HG03558 (cell line): ENCODE results near the gene GOLT1A.

ENCODE experiments used
- ATAC-seq: cut with Tn5 transposase; IDR thresholded peaks from one replicate; pipeline ENCODE4 v1.9.1; 2021; ENCODE audit warnings: moderate number of reproducible peaks; ENCODE audit not compliant: unreplicated experiment; ENCODE audit errors: extremely low read depth

GOLT1A gene

DNA sequence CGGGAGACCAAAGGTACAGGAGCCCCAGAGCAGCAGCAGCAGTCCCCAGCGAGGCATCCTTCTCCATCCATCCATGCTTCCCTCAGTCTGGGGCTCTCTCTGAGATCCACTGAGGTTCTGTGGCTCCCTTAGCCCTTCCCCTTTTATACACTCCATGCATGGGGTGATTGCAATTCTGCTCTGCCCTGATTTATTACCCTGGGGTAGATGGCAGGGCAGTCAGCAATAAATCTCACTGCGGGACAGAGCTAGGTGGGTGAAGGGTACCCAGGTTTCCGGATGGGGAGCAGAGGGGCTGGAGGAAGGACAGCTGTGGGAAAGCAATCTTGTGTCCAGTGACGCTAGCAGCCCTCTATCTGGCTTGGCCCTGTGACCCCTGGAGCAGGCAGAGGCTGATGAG lies 47.6 kb downstream of the GOLT1A start, which contains the start of gene REN:
Gene REN, minus strand, starts transcription at position 119 of the 400 bp plus-strand sequence. Its CDS starts 44 bp downstream, at position 75.
- ATAC-seq: no peak

DNA sequence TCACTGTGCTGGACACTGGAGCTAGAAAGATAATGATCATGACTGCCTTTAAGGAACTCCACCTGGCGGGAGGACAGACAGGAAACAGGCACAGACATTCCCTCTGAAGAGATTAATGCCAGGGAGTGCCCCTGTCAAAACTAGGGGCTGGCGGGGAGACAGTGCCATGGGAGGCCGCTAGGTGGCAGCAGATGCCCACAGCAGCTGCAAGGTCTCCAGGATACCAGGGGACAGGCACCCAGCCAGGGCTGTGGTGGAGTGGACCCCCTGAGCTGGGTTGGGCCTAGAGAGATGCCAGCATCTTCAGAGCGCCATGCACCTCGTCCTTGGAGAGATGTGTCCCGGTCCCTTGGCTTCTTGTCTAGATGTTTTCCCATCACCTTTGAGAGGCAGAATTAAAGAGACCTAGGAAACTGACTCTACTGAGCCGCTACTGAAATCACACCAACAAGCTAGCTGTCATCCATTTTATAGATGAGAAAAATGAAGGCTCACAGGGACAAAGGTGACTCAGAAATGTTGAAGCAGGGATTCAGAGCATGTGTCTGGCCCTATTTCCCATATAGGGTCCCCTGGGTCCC lies 51.2 kb downstream of the GOLT1A start:
- ATAC-seq: no peak

DNA sequence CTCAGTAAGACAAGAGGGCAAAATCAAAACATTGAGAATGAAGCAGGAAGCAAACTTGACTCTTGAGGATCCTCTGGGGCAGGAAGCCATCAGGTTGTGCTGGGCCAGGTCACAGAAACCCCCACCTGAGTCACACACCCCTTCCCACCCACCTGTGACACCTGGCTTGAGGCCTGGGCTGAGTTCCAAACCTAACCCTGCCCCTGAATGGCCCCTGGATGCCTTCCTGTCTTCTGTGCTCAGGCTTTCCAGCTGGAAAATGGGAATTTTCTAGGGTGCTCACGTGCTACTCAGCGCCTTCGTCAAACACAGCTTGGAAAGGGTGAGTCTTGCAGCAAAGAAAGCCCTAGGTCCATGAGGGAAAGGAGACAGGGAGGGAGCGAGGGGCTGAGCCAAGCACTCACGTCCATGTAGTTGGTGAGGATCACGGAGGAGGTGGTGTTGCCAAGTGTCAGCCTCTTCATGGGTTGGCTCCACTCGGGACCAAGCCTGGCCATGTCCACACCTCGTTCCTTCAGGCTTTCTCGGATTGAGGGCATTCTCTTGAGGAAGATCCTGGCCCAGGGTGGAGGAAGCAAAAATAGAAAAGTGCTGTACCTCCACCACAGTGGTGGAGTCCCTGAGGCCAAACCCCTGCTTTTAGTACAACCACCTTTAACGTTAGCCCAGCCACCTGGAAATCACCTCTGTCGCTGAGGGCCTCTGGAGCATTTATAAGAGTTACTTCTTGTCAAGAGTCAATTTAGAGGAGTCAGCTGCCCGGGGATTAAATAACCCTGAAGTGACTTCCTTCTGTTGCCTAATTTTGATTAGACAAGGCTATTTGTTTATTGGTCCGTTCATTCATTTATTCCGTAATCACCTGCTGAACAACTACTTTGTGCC lies 51.9 kb downstream of the GOLT1A start:
- ATAC-seq: no peak

DNA sequence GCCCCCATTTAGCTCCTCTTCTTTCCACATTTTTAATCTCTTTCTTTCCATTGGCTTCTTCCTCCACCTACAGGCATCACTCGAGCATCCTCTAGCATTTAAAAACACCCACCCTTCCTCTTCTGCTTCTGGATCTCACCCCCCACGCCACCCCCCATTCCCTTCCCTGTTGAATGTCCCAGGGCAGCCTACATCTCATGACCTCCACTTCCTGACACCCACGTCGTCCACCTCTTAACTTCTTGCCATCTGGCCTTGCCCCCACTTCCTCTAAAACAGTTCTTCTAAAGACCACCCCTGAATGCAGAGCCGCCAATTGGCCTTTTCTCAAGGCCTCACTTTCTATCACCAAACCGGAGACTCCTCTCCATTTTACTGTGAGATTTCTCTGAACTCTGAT lies 55.8 kb downstream of the GOLT1A start:
- ATAC-seq: no peak

DNA sequence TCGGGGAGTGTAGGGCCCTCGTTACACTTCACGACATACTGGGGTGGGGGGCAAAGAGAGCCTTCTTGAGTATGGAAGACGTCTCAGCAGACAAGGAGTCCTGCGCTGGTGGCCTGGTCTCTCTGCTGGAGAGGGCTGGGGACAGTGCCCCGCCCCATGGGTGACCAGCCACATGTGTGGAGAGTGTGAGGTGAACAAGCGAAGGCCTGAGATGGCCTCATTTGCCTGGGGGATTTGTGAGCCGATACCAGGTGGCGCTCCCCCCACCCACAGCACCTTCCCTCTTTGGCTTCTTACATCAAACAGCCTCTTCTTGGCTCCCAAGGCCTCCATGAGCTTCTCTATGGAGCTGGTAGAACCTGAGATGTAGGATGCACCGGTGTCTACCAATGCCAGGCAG lies 57.9 kb downstream of the GOLT1A start:
- ATAC-seq: no peak

DNA sequence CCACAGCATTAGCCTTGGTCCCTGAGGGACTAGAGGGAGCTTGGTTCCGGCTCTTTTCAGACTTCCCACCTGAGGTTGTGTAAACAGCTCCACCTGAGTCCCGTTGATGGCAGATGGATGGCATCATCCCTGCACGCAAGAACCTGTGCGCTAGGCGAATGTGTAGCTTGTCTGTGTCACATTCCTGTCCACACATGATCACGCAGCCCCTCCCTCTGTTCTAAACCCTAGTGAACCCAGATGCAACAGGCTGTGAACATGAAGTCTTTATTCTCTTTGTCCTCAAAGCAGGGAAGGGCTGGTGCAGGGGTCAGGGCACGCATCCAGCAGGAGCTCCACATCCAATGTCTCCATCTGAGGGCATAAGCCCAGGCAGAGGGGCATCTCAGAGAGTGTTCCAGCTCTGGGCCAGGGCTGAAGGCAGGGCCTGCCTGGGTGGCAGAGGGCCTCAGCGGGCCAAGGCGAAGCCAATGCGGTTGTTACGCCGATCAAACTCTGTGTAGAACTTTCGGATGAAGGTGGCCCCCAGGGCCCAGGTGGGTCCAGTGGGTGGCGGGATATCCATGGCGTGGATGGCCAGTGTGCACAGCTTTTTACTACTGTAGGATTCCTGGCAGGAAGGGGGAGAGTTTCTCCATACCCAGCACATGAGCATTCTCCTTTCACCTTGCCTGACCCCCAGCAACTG lies 59.1 kb downstream of the GOLT1A start:
- no peak for ATAC-seq

DNA sequence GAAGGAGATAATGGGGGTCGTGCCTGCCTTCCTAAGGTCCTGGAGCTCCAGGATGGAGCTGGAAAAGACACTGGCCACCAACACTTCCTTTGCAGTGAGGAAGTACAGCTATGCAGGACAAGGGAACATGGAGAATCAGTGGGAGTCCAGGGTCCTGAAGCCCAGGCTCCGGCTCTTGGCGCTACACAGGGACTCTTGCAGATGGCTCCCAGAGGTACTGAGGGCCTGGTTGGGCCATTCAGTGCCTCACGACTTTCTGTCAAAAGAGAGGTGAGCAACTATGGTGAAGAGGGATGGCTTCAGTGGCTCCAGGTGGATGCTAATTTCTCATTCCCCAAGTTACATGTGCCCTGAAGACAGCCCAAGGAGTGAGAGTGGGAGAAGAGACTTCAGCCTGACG lies 60.1 kb downstream of the GOLT1A start:
- no peak for ATAC-seq

DNA sequence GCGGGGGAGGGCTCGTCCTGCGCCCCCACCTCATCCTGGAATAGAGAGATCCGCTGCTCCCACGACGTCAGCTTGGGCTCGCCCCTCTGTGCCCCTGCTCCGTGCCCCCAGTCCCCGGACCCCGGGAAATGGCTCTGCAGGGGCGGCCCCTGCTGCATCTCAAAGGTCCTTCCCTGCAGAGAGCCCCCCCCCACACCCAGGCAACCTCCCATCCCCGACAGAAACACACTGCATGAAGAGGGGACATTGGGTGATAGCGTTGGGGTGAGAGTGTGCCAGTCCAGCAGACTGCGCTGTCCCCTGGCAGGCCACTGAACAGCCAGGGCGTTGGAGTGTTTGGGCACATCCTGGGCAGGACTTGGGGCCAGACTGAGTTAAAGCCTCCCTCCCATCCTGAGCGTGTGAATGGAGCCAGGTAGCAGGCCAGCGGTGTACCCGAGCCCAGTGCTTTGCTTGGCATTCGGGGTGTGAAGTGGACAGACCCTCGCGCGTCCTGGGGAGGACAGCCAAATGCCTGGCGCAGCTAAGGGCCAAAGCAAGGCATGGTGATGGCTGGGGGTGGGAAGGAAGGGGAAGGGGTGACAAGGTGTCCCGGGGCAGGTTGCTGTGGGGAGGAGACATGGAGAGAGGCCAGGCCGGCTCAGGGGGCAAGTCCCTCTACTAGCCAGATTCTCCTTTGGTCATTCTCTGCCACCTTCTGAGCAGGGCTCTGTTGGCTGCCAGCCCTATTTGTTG lies 61.3 kb downstream of the GOLT1A start:
- no peak for ATAC-seq

DNA sequence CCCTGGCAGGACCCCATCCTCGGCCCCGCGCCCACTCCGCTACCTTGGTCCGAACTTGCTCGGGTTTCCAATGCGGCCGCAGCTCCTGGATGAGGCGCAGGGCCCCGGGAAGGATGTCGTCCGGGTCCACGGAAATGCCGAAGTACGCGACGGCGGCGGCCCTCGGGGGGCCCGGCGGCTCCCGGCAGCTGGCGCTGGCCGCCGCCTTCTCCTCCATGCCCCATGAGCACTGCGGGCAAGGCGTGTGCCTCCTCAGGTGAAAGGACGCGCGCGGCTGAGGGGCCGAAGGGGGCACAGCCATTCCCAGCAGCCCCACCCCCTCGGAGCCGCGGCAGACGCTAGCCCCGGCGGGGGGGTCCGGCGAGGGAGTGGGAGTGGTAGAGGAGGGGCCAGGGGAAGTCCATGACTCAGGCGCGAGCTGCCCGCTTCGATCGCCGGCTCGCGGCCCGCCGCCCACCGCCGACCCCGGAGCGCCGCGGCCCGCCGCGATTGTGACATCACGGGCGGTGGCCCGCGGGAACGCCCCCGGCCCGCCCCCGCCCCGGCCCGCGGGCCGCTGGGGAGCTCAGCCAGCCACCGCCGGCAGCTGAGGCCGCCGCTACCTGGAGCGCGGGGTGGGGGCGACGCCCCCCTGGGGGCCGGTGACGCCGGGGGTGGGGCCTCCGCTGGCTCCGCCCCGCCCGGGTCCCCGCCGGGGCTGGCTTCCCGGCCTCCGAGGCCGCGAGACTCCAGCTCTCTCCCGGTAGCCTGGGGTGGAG lies 62.1 kb downstream of the GOLT1A start, which contains the start of gene ETNK2:
Gene ETNK2, minus strand, starts transcription at position 493 of the 758 bp plus-strand sequence. Its CDS starts 192 bp downstream, at position 301.
- no peak for ATAC-seq

DNA sequence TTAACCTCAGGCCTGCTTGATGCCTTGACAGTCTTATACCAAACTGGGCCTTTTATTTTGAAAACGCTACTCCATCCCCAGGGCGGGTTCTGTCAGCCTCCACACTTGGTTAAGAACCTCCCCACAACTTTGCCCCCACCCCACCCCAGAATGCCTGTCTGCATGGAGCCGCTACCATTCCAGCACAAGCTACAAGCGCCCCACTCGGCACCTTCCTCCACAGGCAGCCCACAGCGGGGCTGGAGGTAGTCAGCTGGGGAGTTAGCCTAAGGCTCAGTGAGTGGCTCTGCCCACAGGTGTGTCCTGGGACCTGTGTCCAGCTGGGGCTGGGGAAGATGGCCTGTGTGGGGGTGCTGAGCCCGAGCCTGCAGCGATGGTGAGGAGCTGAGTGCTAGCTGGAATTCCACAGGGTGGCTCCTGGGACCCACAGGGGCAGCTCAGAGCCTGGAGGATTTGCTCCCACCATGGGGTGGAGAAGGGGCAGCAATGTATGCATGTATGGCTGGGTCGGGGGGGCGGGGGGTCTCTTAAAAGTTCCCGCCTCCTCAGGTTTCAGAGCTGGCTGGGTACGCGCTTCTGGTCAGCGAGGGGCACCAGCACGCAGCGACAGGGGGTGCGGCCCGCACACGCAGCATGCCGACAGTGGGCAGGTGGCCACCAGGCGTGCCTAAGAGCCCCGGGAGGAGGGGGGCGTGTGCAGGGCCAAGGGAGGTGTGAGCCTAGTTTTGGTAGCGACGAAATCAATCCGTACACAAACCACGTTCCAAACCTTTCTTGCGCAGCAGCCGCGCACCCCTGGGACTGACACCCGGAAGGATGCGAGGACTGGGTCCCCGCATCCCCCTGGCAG lies 62.9 kb downstream of the GOLT1A start:
- ATAC-seq: no peak

DNA sequence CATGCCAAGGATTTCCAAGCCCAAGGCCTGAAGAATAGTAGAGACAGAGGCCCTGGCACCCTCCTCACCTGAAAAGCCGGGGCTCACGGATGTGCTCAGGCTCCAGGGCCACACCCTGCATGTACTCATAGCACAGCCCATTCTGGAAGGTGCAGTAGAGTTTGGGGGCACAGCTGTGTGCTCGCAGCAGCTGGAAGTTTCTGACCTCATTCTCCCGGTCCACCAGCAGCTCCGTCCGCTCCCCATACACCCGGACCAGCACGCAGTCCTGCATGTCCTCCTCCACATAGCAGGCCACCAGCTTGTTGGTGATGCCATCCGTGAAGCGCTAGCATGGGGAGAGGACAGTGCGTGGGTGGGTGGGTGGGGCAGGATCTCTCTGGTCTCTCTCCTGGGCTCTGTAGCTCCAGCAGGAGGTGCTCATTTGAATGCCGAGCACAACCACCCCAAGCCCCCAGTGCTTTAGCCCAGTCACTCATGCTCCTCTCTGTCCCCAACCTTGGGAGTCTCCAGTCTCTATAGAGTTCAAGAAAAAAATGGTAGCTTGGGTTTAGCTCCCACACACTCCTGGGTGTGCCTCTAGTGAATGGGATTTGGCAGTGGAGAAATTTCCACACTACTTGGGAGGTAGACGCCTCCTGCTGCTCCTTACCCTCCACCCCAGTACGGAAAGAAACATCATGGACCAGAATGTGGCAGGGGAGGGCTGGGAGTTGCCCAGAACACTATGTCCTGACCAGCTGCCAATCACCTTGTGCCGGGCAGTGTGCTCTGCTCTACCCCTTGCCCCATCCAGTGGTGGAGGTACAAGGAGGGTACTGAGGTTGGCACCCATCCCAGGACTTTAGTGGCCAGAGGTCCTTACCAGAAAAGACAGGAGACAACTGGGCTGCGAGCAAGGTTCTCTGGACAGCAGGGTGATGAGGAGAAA lies 63.9 kb downstream of the GOLT1A start:
- ATAC-seq: no peak

DNA sequence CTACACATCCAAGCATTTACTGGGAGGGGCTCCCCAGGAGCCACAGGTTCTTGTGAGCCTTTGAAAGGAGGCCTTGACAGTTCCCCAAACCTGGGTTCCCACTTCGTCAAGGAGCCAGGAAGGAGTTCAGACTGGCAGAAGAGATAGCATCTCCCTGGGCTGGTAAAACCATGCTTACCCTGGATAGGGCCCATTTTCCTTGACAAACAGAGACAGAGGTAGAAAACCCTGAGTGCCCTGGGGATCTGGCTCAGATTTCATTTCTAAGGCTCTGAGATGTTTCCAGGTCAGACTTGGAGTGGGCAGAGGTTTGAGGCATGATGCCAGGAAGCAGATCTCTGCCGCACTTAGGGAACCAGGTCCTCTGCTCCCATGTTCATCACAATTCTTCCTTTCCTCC lies 64.7 kb downstream of the GOLT1A start:
- ATAC-seq: no peak
